Vagina (tissue), 2 donors: ENCODE measurements around the gene SEPTIN1.

ENCODE experiments used
- POLR2AphosphoS5 ChIP-seq, 2 donors: sonication (generic); formaldehyde crosslinking; IDR thresholded peaks; one replicate each; pipeline ENCODE4 v1.9.0; 2017; ENCODE audit warnings: antibody characterized with exemption in 2 of 2, mild to moderate bottlenecking in 2 of 2, low read depth in 1 of 2; ENCODE audit not compliant: insufficient read depth in 1 of 2
- TF ChIP-seq, protein P1 (sequence below), 3 experiments: fragments of 450-650 bp in 2 of 3; fragments of 200-600 bp in 1 of 3; sonication (generic) in 1 of 3; IDR thresholded peaks; one replicate each; pipeline ENCODE4 v1.5.1; 2017 to 2019; ENCODE audit warnings: antibody characterized with exemption in 3 of 3, mild to moderate bottlenecking in 2 of 3, moderate library complexity in 2 of 3

DNA sequence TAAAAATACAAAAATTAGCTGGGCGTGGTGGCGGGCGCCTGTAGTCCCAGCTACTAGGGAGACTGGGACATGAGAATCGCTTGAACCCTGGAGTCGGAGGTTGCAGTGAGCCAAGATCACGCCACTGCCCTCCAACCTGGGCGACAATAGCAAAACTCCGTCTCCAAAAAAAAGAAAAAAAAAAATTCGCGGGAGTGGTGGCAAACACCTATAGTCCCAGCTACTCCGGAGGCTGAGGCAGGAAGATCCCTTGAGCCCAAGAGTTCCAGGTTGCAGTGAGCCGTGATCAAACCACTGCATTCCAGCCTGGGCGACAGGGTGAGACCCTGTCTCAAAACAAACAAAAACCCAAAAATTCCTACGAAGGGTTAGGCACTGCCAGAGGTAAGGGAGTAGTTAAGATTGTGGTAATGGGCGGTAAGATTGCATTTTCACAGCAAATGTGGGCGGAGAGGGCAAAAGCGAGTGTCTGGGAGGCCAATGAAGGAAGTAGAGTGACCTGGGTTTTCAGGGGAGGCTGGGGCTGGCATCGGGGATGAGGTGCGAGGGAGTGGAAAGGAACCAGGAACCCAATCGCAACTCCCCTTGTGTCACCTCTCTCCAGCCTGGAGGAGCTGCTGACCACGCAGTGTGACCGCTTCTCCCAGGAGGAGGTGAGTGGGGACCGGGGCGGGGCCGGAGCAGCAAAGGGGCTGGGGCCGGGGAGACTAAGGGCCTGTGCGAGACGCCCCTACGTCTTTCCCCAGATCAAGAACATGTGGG lies 5.1 kb downstream of the SEPTIN1 start:
- TF ChIP-seq, protein P1, sequence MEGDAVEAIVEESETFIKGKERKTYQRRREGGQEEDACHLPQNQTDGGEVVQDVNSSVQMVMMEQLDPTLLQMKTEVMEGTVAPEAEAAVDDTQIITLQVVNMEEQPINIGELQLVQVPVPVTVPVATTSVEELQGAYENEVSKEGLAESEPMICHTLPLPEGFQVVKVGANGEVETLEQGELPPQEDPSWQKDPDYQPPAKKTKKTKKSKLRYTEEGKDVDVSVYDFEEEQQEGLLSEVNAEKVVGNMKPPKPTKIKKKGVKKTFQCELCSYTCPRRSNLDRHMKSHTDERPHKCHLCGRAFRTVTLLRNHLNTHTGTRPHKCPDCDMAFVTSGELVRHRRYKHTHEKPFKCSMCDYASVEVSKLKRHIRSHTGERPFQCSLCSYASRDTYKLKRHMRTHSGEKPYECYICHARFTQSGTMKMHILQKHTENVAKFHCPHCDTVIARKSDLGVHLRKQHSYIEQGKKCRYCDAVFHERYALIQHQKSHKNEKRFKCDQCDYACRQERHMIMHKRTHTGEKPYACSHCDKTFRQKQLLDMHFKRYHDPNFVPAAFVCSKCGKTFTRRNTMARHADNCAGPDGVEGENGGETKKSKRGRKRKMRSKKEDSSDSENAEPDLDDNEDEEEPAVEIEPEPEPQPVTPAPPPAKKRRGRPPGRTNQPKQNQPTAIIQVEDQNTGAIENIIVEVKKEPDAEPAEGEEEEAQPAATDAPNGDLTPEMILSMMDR (IDR thresholded peaks at IDR 0.05): no peak
- no peak for TF ChIP-seq POLR2AphosphoS5 (IDR thresholded peaks at IDR 0.05; ENCODE audit: insufficient read depth in 1 of 2, low read depth in 1 of 2)
